ENCODE measurements around the gene TIGD6.

DNA sequence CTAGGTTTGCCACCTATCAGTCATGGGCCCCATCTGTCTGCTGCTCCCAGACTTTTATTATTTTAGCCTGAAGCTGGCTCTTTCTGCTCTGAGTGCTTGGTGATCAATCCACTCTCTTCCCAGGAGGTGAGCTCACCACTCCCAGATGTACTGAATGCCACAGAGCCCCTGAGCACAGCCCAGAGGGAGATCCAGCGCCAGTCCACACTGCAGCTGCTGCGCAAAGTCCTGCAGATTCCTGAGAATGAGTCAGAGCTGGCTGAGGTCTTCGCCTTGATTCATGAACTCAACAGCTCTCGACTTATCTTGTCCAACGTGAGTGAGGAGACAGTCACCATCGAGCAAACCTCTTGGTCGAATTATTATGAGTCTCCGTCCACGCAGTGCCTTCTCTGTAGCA is 36.1 kb upstream of the TIGD6 start:
- no peak for TF ChIP-seq CTCF (IDR thresholded peaks at IDR 0.05)
- TF ChIP-seq POLR2A (IDR thresholded peaks at IDR 0.05), result no peak
